K562 treated with DMSO at 1 percent for 12 hours (cell line): ENCODE data around the gene SALL1. TPM values are rescaled to one million over a fixed set of nuclear protein-coding genes. Genes with fewer than 3 reads are reported as not detected.

Source experiments
- total RNA-seq: library from RNA; unstranded; fragments of 300-600 nt; gene quantifications from 2 replicates; pipeline ENCODE4 v1.2.3, GENCODE V29; 2022; ENCODE audit not compliant: insufficient read depth

Gene SALL1
- not detected in 2 replicates for total RNA-seq

GRCh38 chr16:51150888-51151320, at the start of gene SALL1:
Gene SALL1, minus strand, starts transcription at chr16:51151270. Its CDS starts 29 bp downstream, at chr16:51151241.

